ENCODE data around the gene DUSP21.

Gene DUSP21

GRCh38 chrX:44815681-44816080, 28.1 kb upstream of the DUSP21 start:
- H2AFZ ChIP-seq (ENCODE audit: low read length): no peak overlapping the region
- H3K4me3 ChIP-seq (ENCODE audit: low read length): no peak overlapping the region
- H4K20me1 ChIP-seq (ENCODE audit: insufficient read depth, low read length): no peaks in the 10 kb centered on the region
- no peak for DNase-seq
- H3K79me2 ChIP-seq (ENCODE audit: low read length): no peaks in the 10 kb centered on the region
- H3K27me3 ChIP-seq (replicated peaks; ENCODE audit: insufficient read depth, low read length): no peaks in the 10 kb centered on the region
- H3K9me2 ChIP-seq (replicated peaks; ENCODE audit: insufficient read depth, low read length): no peaks in the 10 kb centered on the region
- no peaks in the 10 kb centered on the region for H3F3A ChIP-seq (ENCODE audit: insufficient read depth, low read length)
- no peak overlapping the region for H3K9ac ChIP-seq (ENCODE audit: low read length)
- no peak overlapping the region for H3K27ac ChIP-seq (ENCODE audit: low read length)
- no peaks in the 10 kb centered on the region for H3K36me3 ChIP-seq (replicated peaks; ENCODE audit: insufficient read depth, low read length)
- H3K9me3 ChIP-seq (replicated peaks; ENCODE audit: insufficient read depth, low read length): no peaks in the 10 kb centered on the region
- no peak overlapping the region for H3K4me2 ChIP-seq (ENCODE audit: low read depth, low read length)
- no peaks in the 10 kb centered on the region for H3K4me1 ChIP-seq (ENCODE audit: low read length)
- TF ChIP-seq EZH2phosphoT487 (IDR thresholded peaks at IDR 0.05; ENCODE audit: low read length) (no peak), CTCF (IDR thresholded peaks at IDR 0.05; ENCODE audit: low read length) (no peak), EZH2 (optimal IDR thresholded peaks at IDR 0.05; ENCODE audit: low read depth, low read length) (no peak)

- Histone ChIP-seq H3K4me3 (ENCODE audit: low read length) (no peak overlapping the region), H3F3A (ENCODE audit: insufficient read depth, low read length) (no peaks in the 10 kb centered on the region), H3K9me2 (replicated peaks; ENCODE audit: insufficient read depth, low read length) (no peaks in the 10 kb centered on the region), H3K4me2 (ENCODE audit: low read depth, low read length) (no peak overlapping the region), H3K4me1 (ENCODE audit: low read length) (no peaks in the 10 kb centered on the region), H3K9me3 (replicated peaks; ENCODE audit: insufficient read depth, low read length) (no peaks in the 10 kb centered on the region), H3K27ac (ENCODE audit: low read length) (no peak overlapping the region), H3K9ac (ENCODE audit: low read length) (no peak overlapping the region), H3K27me3 (replicated peaks; ENCODE audit: insufficient read depth, low read length) (no peaks in the 10 kb centered on the region), H2AFZ (ENCODE audit: low read length) (no peak overlapping the region), H3K79me2 (ENCODE audit: low read length) (no peaks in the 10 kb centered on the region), H4K20me1 (ENCODE audit: insufficient read depth, low read length) (no peaks in the 10 kb centered on the region), H3K36me3 (replicated peaks; ENCODE audit: insufficient read depth, low read length) (no peaks in the 10 kb centered on the region)
- no peak for DNase-seq
- no peak for TF ChIP-seq EZH2phosphoT487 (IDR thresholded peaks at IDR 0.05; ENCODE audit: low read length)
- no peak for TF ChIP-seq EZH2 (optimal IDR thresholded peaks at IDR 0.05; ENCODE audit: low read depth, low read length)
- TF ChIP-seq CTCF (IDR thresholded peaks at IDR 0.05; ENCODE audit: low read length): no peak
Observed at GRCh38 chrX:44816367-44816766, 27.5 kb upstream of the DUSP21 start.

- TF ChIP-seq EZH2phosphoT487 (IDR thresholded peaks at IDR 0.05; ENCODE audit: low read length): no peak
- TF ChIP-seq EZH2 (optimal IDR thresholded peaks at IDR 0.05; ENCODE audit: low read depth, low read length): no peak
- no peak for TF ChIP-seq CTCF (IDR thresholded peaks at IDR 0.05; ENCODE audit: low read length)
- Histone ChIP-seq H3K27me3 (replicated peaks; ENCODE audit: insufficient read depth, low read length) (no peaks in the 10 kb centered on the region), H4K20me1 (ENCODE audit: insufficient read depth, low read length) (no peaks in the 10 kb centered on the region), H3K9me3 (replicated peaks; ENCODE audit: insufficient read depth, low read length) (no peaks in the 10 kb centered on the region), H3K9me2 (replicated peaks; ENCODE audit: insufficient read depth, low read length) (no peaks in the 10 kb centered on the region), H3K36me3 (replicated peaks; ENCODE audit: insufficient read depth, low read length) (no peaks in the 10 kb centered on the region), H3K4me3 (ENCODE audit: low read length) (no peak overlapping the region), H3K4me2 (ENCODE audit: low read depth, low read length) (no peak overlapping the region), H3K27ac (ENCODE audit: low read length) (no peak overlapping the region), H3K79me2 (ENCODE audit: low read length) (no peaks in the 10 kb centered on the region), H3F3A (ENCODE audit: insufficient read depth, low read length) (no peaks in the 10 kb centered on the region), H2AFZ (ENCODE audit: low read length) (no peak overlapping the region), H3K9ac (ENCODE audit: low read length) (no peak overlapping the region), H3K4me1 (ENCODE audit: low read length) (no peaks in the 10 kb centered on the region)
- no peak for DNase-seq
Observed at GRCh38 chrX:44817029-44817428, 26.8 kb upstream of the DUSP21 start.

Measured in MM.1S (cell line).